Upper lobe of right lung (tissue), 1 donor: ENCODE measurements around the gene CCSER1. TPM values are rescaled to one million over a fixed set of nuclear protein-coding genes. Genes with fewer than 3 reads are reported as not detected.
"Not testable (repeated sequence)": the region's sequence is repeated elsewhere in the genome, so short reads cannot be mapped to it uniquely, and the experiment has no call there.

ENCODE experiments used
- ATAC-seq: fragments of 200-7000 bp; cut with Tn5 transposase; one replicate; pipeline ENCODE4 v1.9.1; 2020; ENCODE audit warnings: mild to moderate bottlenecking, moderate library complexity
- DNase-seq: peaks from one replicate; pipeline ENCODE4 v3.0.0-alpha.2; 2020
- H3K27ac ChIP-seq: fragments of 200-600 bp; one replicate; pipeline ENCODE4 v1.8.0; 2022
- H3K27me3 ChIP-seq: fragments of 200-600 bp; one replicate; pipeline ENCODE4 v1.8.0; 2022; ENCODE audit warnings: mild to moderate bottlenecking
- H3K36me3 ChIP-seq: fragments of 200-600 bp; one replicate; pipeline ENCODE4 v1.8.0; 2022
- H3K4me1 ChIP-seq: fragments of 200-600 bp; one replicate; pipeline ENCODE4 v1.8.0; 2022
- H3K4me3 ChIP-seq: fragments of 200-600 bp; one replicate; pipeline ENCODE4 v1.8.0; 2022; ENCODE audit warnings: mild to moderate bottlenecking
- H3K9me3 ChIP-seq: fragments of 200-600 bp; one replicate; pipeline ENCODE4 v1.8.0; 2022
- intact Hi-C: fragments of 100-400 bp; cut with DNase I; formaldehyde crosslinking; loops from one replicate; pipeline ENCODE4 v1.11.0; 2022
- total RNA-seq: library from RNA; stranded (reverse); fragmentation: NEBNext Ultra II Directional; extraction: Animal tissue kit (Norgen Biotek cat#: 25700); gene quantifications from one replicate; pipeline ENCODE4 v1.2.1, GENCODE V29; 2021
- TF ChIP-seq, protein P1 (sequence below): fragments of 200-600 bp; IDR thresholded peaks from one replicate; pipeline ENCODE4 v1.8.0; 2022; ENCODE audit warnings: antibody characterized with exemption
- donor health status: DM: no; HTN: yes; CAD: no; lungs with severe emphysema.

The CCSER1 gene
- total RNA-seq, 1 donor from 2014 or later: 7.4 TPM

GRCh38 chr4:90306810-90307209 is 179.6 kb downstream of the CCSER1 start:
- intact Hi-C loops: no loop called here
- Histone ChIP-seq H3K4me3 (no peak overlapping the region), H3K9me3 (no peaks in the 10 kb centered on the region), H3K27me3 (no peaks in the 10 kb centered on the region), H3K27ac (no peak overlapping the region), H3K36me3 (no peaks in the 10 kb centered on the region), H3K4me1 (no peaks in the 10 kb centered on the region)
- TF ChIP-seq, protein P1, sequence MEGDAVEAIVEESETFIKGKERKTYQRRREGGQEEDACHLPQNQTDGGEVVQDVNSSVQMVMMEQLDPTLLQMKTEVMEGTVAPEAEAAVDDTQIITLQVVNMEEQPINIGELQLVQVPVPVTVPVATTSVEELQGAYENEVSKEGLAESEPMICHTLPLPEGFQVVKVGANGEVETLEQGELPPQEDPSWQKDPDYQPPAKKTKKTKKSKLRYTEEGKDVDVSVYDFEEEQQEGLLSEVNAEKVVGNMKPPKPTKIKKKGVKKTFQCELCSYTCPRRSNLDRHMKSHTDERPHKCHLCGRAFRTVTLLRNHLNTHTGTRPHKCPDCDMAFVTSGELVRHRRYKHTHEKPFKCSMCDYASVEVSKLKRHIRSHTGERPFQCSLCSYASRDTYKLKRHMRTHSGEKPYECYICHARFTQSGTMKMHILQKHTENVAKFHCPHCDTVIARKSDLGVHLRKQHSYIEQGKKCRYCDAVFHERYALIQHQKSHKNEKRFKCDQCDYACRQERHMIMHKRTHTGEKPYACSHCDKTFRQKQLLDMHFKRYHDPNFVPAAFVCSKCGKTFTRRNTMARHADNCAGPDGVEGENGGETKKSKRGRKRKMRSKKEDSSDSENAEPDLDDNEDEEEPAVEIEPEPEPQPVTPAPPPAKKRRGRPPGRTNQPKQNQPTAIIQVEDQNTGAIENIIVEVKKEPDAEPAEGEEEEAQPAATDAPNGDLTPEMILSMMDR: no peak
- DNase-seq (no peak), ATAC-seq (no peak)

DNA sequence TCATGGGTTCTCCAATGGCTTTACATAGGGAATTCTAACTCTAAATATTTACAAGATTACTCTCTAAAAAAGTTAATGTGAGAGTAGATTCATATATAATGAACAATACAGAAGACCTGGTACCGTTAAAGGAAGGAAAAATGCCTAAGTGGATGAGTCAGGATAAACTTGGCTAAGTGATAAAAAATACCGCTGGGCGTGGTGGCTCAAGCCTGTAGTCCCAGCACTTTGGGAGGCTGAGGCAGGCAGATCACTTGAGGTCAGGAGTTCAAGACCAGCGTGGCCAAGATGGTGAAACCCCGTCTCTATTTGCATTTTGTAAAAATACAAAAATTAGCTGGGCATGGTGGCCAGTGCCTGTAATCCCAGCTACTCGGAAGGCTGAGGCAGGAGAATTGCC is 189.9 kb downstream of the CCSER1 start:
- H3K4me1 ChIP-seq, DNase-seq, H3K4me3 ChIP-seq, H3K27ac ChIP-seq, H3K27me3 ChIP-seq, intact Hi-C loops, H3K36me3 ChIP-seq, ATAC-seq, H3K9me3 ChIP-seq: not testable (repeated sequence)

- Histone ChIP-seq H3K4me3 (no peak overlapping the region), H3K4me1 (no peaks in the 10 kb centered on the region), H3K36me3 (no peaks in the 10 kb centered on the region), H3K27me3 (no peaks in the 10 kb centered on the region), H3K27ac (no peak overlapping the region), H3K9me3 (no peaks in the 10 kb centered on the region)
- intact Hi-C loops: no loop called here
- TF ChIP-seq, protein P1: no peak
- ATAC-seq (no peak), DNase-seq (no peak)
These were observed 190.6 kb downstream of the CCSER1 start for GRCh38 chr4:90317785-90318184.

- Histone ChIP-seq H3K27me3 (no peaks in the 10 kb centered on the region), H3K36me3 (no peaks in the 10 kb centered on the region), H3K9me3 (no peaks in the 10 kb centered on the region), H3K4me1 (no peaks in the 10 kb centered on the region), H3K27ac (no peak overlapping the region), H3K4me3 (no peak overlapping the region)
- intact Hi-C loops: no loop called here
- DNase-seq: no peak
- no peak for ATAC-seq
- TF ChIP-seq, protein P1: no peak
These were observed 191.0 kb downstream of the CCSER1 start for GRCh38 chr4:90318193-90318592.

- no peaks in the 10 kb centered on the region for H3K27me3 ChIP-seq
- H3K9me3 ChIP-seq: no peaks in the 10 kb centered on the region
- DNase-seq: peak; percentile 64
- no peak overlapping the region for H3K4me3 ChIP-seq
- H3K27ac ChIP-seq: no peak overlapping the region
- no peaks in the 10 kb centered on the region for H3K36me3 ChIP-seq
- H3K4me1 ChIP-seq: no peaks in the 10 kb centered on the region
- TF ChIP-seq, protein P1: no peak
- peak; percentile 78 for ATAC-seq
- intact Hi-C loops: no loop called here
These were observed 201.4 kb downstream of the CCSER1 start for GRCh38 chr4:90328558-90328957.

GRCh38 chr4:90330546-90330945 is 203.4 kb downstream of the CCSER1 start:
- ATAC-seq (no peak), DNase-seq (no peak)
- TF ChIP-seq, protein P1: no peak
- H3K27ac ChIP-seq: no peak overlapping the region
- no peaks in the 10 kb centered on the region for H3K9me3 ChIP-seq
- no peaks in the 10 kb centered on the region for H3K36me3 ChIP-seq
- intact Hi-C loops: no loop called here
- H3K4me3 ChIP-seq: no peak overlapping the region
- H3K4me1 ChIP-seq: no peaks in the 10 kb centered on the region
- no peaks in the 10 kb centered on the region for H3K27me3 ChIP-seq
